ENCODE results near the gene PDE11A. TPM values are rescaled to one million over a fixed set of nuclear protein-coding genes. Genes with fewer than 3 reads are reported as not detected.
A peak's percentile ranks its signal among the peaks of the same experiment; 100 is the strongest.

PDE11A gene
- total RNA-seq, 1 donor from 2014 or later = 25.6 TPM

DNA sequence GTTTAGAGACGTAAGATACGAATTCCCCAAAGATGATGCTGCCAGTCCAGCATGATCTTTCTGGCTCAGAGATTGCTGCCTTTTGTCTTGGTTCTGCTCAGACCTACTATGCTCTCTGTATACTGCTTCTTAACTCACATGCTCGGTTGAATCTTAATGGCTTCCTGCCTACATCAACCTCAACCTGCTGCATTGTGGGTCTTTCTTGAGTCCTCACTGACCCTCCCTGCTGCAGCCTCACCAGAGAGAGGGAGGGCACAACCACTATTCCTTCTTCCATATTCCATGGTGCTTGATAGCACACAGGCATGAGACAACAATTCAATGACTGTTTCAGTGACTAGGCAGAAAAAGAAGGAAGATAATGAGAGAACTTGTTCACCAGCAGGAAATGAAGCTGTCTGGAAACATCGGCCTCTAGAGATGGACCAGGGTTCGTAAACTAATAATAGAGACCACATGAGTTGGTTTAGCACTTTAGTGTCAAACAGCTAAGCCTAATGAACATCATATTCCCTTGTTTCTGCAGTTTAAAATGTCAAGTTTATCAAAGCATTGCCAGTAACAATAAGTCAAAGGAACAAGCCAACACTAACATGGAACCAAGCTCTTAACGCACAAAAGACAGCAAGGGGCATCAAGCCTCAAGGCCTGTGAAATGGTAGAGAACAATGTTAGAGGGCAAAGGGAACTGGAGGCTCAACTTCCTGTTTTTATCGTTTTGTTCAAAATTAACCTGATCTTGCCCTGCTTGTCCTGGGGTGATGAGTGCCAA lies 333.9 kb downstream of the PDE11A start:
- peaks cover 11% of the 10 kb centered on the region for H3K36me3 Mint-ChIP-seq
- H3K4me1 Mint-ChIP-seq = peaks cover 46% of the 10 kb centered on the region
- H3K27me3 Mint-ChIP-seq (ENCODE audit: low read depth) = no peaks in the 10 kb centered on the region
- no peak for DNase-seq (ENCODE audit: low spot score in 2 of 2, unreplicated experiment in 2 of 2)
- peaks cover 19% of the 10 kb centered on the region for H3K9me3 Mint-ChIP-seq
- no peak overlapping the region for H3K27ac Mint-ChIP-seq
- H3K4me3 Mint-ChIP-seq = no peak overlapping the region
- TF ChIP-seq, protein P1, sequence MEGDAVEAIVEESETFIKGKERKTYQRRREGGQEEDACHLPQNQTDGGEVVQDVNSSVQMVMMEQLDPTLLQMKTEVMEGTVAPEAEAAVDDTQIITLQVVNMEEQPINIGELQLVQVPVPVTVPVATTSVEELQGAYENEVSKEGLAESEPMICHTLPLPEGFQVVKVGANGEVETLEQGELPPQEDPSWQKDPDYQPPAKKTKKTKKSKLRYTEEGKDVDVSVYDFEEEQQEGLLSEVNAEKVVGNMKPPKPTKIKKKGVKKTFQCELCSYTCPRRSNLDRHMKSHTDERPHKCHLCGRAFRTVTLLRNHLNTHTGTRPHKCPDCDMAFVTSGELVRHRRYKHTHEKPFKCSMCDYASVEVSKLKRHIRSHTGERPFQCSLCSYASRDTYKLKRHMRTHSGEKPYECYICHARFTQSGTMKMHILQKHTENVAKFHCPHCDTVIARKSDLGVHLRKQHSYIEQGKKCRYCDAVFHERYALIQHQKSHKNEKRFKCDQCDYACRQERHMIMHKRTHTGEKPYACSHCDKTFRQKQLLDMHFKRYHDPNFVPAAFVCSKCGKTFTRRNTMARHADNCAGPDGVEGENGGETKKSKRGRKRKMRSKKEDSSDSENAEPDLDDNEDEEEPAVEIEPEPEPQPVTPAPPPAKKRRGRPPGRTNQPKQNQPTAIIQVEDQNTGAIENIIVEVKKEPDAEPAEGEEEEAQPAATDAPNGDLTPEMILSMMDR (IDR thresholded peaks at IDR 0.05; ENCODE audit: unreplicated experiment) = no peak

DNA sequence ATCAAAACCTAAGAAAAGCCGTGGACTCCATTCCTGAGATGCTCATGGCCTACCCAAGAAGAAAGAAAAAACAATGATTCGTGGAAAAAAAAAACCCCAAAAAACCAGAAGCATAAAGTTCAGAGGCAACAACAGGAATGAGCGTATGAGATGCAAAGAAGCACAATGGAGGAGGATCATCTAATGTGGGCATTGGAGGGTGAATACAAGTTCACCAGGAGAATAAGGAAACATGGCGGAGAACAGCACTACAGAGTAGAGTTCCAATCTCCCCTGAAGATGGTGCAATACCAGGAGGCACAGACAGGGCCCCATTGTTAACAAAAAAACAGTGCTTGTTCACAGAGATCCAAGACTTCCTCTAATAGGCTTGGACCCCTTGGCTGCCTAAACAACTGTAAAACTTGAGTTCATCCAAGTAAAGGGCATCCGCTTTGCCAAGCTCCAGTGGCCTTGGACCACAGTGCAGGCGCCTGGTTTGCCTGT lies 337.2 kb downstream of the PDE11A start:
- no peaks in the 10 kb centered on the region for H3K27me3 Mint-ChIP-seq (ENCODE audit: low read depth)
- H3K9me3 Mint-ChIP-seq = no peaks in the 10 kb centered on the region
- H3K36me3 Mint-ChIP-seq = peaks cover 3% of the 10 kb centered on the region
- no peak for DNase-seq (ENCODE audit: low spot score in 2 of 2, unreplicated experiment in 2 of 2)
- no peak overlapping the region for H3K4me3 Mint-ChIP-seq
- TF ChIP-seq, protein P1 (IDR thresholded peaks at IDR 0.05; ENCODE audit: unreplicated experiment) = peak; percentile 24
- peaks cover 55% of the 10 kb centered on the region for H3K4me1 Mint-ChIP-seq
- no peak overlapping the region for H3K27ac Mint-ChIP-seq

DNA sequence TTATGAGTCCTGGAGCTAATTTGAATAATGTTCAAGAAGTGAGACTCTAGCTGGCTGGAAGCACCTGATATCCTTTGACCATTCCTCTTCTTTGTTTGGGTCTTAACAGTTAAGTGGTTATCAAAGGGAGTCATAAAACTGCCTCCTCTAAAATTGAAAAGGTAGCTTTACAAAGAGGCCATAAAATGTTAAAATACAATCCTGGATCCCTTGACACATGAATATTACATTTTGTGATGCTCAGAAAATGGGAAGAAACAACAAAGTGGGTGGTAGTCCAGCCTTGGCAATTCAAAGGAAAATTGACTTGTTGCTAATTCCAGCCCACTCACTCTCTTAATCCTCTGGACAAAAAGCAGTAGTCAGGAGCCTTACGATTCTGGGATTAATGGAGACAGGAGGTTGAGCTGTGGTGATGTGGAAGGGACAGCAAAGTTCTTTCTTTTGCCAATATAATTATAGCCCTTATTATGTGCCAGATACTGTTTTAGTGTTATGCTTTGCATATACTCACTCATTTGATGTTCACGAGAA lies 339.2 kb downstream of the PDE11A start:
- peaks cover 3% of the 10 kb centered on the region for H3K36me3 Mint-ChIP-seq
- no peaks in the 10 kb centered on the region for H3K27me3 Mint-ChIP-seq (ENCODE audit: low read depth)
- H3K27ac Mint-ChIP-seq = peak overlapping the region; percentile 16
- no peak for DNase-seq (ENCODE audit: low spot score in 2 of 2, unreplicated experiment in 2 of 2)
- peaks cover 60% of the 10 kb centered on the region for H3K4me1 Mint-ChIP-seq
- TF ChIP-seq, protein P1 (IDR thresholded peaks at IDR 0.05; ENCODE audit: unreplicated experiment) = no peak
- H3K9me3 Mint-ChIP-seq = no peaks in the 10 kb centered on the region
- no peak overlapping the region for H3K4me3 Mint-ChIP-seq

DNA sequence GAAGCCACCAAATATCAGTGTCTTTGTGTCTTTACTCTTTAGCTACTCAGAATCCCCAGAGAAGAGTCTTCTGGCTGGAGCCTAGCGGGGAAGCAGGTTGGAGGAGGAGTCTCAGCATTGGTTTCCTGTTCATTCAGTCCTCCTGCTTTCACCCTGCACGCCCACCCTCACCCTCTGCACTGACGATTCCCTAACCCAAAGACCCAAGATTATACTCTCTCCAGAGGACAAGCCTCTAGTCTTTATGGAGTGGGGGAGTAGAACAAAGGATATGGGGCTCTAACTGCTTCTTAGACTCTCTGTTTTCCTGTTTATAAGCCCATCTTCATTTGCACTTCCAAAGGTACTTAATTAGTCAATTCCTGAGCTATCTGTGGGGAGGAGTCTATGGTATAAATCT lies 341.2 kb downstream of the PDE11A start:
- Mint-ChIP-seq H3K36me3 (peaks cover 3% of the 10 kb centered on the region), H3K9me3 (no peaks in the 10 kb centered on the region), H3K27me3 (ENCODE audit: low read depth) (no peaks in the 10 kb centered on the region), H3K4me1 (peaks cover 80% of the 10 kb centered on the region), H3K4me3 (no peak overlapping the region), H3K27ac (peak overlapping the region; percentile 96)
- no peak for DNase-seq (ENCODE audit: low spot score in 2 of 2, unreplicated experiment in 2 of 2)
- TF ChIP-seq, protein P1 (IDR thresholded peaks at IDR 0.05; ENCODE audit: unreplicated experiment) = no peak

DNA sequence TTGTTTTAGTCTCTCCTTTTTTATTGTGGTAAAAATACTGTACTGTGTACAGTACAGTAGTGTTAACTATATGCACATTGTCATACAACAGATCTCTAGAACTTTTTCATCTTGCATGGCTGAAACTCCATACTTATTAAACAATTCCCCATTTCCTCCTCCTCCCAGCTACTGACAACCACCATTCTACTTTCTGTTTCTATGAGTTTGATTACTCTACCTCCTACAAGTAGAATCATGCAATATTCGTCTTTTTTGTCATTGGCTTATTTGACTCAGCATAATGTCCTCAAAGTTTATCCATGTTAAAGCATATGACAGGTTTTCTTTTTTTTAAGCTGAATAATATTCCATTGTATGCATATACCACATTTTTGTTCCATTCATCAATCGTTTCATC lies 341.8 kb downstream of the PDE11A start:
- H3K27me3 Mint-ChIP-seq (ENCODE audit: low read depth) = no peaks in the 10 kb centered on the region
- H3K4me3 Mint-ChIP-seq = no peak overlapping the region
- TF ChIP-seq, protein P1 (IDR thresholded peaks at IDR 0.05; ENCODE audit: unreplicated experiment) = no peak
- peaks cover under 1% of the 10 kb centered on the region for H3K36me3 Mint-ChIP-seq
- H3K27ac Mint-ChIP-seq = peak overlapping the region; percentile 96
- no peak for DNase-seq (ENCODE audit: low spot score in 2 of 2, unreplicated experiment in 2 of 2)
- H3K4me1 Mint-ChIP-seq = peaks cover 86% of the 10 kb centered on the region
- H3K9me3 Mint-ChIP-seq = no peaks in the 10 kb centered on the region
